ENCODE results near the gene SNUPN.

Gene SNUPN

GRCh38 chr15:75653347-75653913, 27.9 kb upstream of the SNUPN start:
- TF ChIP-seq EGR1 (IDR thresholded peaks at IDR 0.05) = no peak
- TF ChIP-seq EP300 (IDR thresholded peaks at IDR 0.05; ENCODE audit: borderline replicate concordance) = no peak
- TF ChIP-seq TAF1 (IDR thresholded peaks at IDR 0.05; ENCODE audit: low read depth) = no peak
- TF ChIP-seq, protein P1, sequence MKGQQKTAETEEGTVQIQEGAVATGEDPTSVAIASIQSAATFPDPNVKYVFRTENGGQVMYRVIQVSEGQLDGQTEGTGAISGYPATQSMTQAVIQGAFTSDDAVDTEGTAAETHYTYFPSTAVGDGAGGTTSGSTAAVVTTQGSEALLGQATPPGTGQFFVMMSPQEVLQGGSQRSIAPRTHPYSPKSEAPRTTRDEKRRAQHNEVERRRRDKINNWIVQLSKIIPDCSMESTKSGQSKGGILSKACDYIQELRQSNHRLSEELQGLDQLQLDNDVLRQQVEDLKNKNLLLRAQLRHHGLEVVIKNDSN (IDR thresholded peaks at IDR 0.05) = no peak
- TF ChIP-seq ZBTB7A (IDR thresholded peaks at IDR 0.05; ENCODE audit: low read depth) = no peak
- TF ChIP-seq YY1 (IDR thresholded peaks at IDR 0.05; ENCODE audit: low read depth) = no peak
- no peak for TF ChIP-seq NFIC (IDR thresholded peaks at IDR 0.05)
- TF ChIP-seq RAD21 (IDR thresholded peaks at IDR 0.05; ENCODE audit: low read depth) = no peak
- no peak for TF ChIP-seq MAX (IDR thresholded peaks at IDR 0.05)
- TF ChIP-seq FOXM1 (IDR thresholded peaks at IDR 0.05; ENCODE audit: borderline replicate concordance, low read depth) = no peak
- TF ChIP-seq TEAD4 (IDR thresholded peaks at IDR 0.05) = no peak
- no peak for TF ChIP-seq CREB1 (IDR thresholded peaks at IDR 0.05; ENCODE audit: low read depth)
- no peak for TF ChIP-seq REST (IDR thresholded peaks at IDR 0.05; ENCODE audit: low read depth)
- TF ChIP-seq TCF12 (IDR thresholded peaks at IDR 0.05; ENCODE audit: low read depth) = no peak
- TF ChIP-seq CEBPB (IDR thresholded peaks at IDR 0.05) = no peak

GRCh38 chr15:75651810-75652543, 26.5 kb upstream of the SNUPN start:
- TF ChIP-seq EGR1 (IDR thresholded peaks at IDR 0.05) (no peak), NFIC (IDR thresholded peaks at IDR 0.05) (no peak), CREB1 (IDR thresholded peaks at IDR 0.05; ENCODE audit: low read depth) (no peak), TCF12 (IDR thresholded peaks at IDR 0.05; ENCODE audit: low read depth) (no peak), CEBPB (IDR thresholded peaks at IDR 0.05) (no peak), EP300 (IDR thresholded peaks at IDR 0.05; ENCODE audit: borderline replicate concordance) (no peak), TAF1 (IDR thresholded peaks at IDR 0.05; ENCODE audit: low read depth) (no peak), FOXM1 (IDR thresholded peaks at IDR 0.05; ENCODE audit: borderline replicate concordance, low read depth) (no peak), RAD21 (IDR thresholded peaks at IDR 0.05; ENCODE audit: low read depth) (no peak), TEAD4 (IDR thresholded peaks at IDR 0.05) (no peak), ZBTB7A (IDR thresholded peaks at IDR 0.05; ENCODE audit: low read depth) (no peak), MAX (IDR thresholded peaks at IDR 0.05) (no peak), REST (IDR thresholded peaks at IDR 0.05; ENCODE audit: low read depth) (no peak), YY1 (IDR thresholded peaks at IDR 0.05; ENCODE audit: low read depth) (no peak)
- TF ChIP-seq, protein P1 (IDR thresholded peaks at IDR 0.05) = no peak

- TF ChIP-seq CEBPB (IDR thresholded peaks at IDR 0.05) = no peak
- TF ChIP-seq RAD21 (IDR thresholded peaks at IDR 0.05; ENCODE audit: low read depth) = no peak
- no peak for TF ChIP-seq NFIC (IDR thresholded peaks at IDR 0.05)
- no peak for TF ChIP-seq REST (IDR thresholded peaks at IDR 0.05; ENCODE audit: low read depth)
Observed at GRCh38 chr15:75650908-75651809, 25.6 kb upstream of the SNUPN start.
